22Rv1 (cell line): ENCODE measurements around the gene CTSK.
"Not testable (repeated sequence)": the region's sequence is repeated elsewhere in the genome, so short reads cannot be mapped to it uniquely, and the experiment has no call there.

ENCODE experiments used
- H3K27ac ChIP-seq: fragments of 450-650 bp; 2 replicates; pipeline ENCODE4 v1.5.1; 2017
- ZFX ChIP-seq: fragments of 450-650 bp; IDR thresholded peaks from 2 replicates; pipeline ENCODE4 v1.6.1; 2017; ENCODE audit warnings: antibody characterized with exemption, borderline replicate concordance
- TF ChIP-seq, protein P1 (sequence below): fragments of 450-650 bp; IDR thresholded peaks from 2 replicates; pipeline ENCODE4 v1.5.1; 2017; ENCODE audit warnings: mild to moderate bottlenecking

CTSK gene

DNA sequence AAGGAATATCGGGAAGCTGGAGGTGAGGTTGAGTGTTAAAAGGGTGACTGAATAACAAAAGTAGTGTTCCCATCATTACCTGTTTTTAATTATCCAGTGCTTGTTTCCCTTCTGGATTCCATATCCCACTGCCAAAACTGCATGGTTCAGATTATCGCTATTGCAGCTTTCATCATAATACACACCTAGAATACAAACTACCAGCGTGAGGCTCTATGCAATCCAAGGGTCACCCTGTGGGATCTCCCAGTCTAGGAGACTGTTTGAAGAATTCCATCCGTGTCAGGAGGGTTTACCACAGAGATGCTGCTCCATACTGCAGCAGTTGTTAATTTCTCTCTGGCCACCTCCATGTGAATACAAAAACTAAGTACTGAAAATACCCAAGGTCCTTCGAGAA is 9.0 kb downstream of the CTSK start:
- no peak for TF ChIP-seq ZFX
- TF ChIP-seq, protein P1, sequence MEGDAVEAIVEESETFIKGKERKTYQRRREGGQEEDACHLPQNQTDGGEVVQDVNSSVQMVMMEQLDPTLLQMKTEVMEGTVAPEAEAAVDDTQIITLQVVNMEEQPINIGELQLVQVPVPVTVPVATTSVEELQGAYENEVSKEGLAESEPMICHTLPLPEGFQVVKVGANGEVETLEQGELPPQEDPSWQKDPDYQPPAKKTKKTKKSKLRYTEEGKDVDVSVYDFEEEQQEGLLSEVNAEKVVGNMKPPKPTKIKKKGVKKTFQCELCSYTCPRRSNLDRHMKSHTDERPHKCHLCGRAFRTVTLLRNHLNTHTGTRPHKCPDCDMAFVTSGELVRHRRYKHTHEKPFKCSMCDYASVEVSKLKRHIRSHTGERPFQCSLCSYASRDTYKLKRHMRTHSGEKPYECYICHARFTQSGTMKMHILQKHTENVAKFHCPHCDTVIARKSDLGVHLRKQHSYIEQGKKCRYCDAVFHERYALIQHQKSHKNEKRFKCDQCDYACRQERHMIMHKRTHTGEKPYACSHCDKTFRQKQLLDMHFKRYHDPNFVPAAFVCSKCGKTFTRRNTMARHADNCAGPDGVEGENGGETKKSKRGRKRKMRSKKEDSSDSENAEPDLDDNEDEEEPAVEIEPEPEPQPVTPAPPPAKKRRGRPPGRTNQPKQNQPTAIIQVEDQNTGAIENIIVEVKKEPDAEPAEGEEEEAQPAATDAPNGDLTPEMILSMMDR, result no peak
- H3K27ac ChIP-seq, result no peak overlapping the region

DNA sequence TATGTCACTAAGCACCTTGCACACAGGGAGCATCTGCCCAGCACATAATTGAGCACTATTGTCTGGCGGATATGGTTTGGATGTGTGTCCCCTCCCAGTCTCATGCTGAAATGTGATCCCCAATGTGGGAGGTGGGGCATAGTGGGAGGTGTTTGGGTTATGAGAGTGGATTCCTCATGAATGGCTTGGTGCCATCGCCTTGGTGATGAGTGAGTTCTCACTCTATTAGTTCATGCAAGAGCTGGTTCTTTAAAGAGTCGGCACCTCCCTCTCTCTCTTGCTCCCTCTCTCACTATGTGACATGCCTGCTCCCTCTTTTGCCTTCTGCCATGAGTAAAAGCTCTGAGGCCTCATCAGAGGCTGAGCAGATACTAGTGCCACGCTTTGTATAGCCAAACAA is 9.5 kb downstream of the CTSK start:
- TF ChIP-seq, protein P1, result no peak
- TF ChIP-seq ZFX, result no peak
- H3K27ac ChIP-seq, result no peak overlapping the region

DNA sequence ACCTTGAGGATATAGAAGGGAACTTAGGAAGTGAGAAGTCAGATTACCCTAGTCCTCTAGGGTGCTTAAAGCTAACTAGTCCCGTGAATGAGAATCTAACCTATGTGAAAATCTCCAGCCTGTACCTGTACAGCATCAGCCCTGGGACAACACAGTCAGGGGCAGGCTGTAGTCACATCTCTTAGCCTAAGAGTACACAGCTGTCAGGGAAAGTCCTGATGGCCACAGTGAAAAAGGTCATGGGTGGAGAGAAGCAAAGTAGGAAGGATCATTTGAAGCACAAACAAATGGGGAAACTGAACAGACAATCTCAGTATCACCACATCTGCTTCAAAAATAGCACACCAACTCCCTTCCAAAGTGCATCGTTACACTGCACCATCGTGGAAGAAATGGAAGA is 11.7 kb downstream of the CTSK start:
- no peak overlapping the region for H3K27ac ChIP-seq
- TF ChIP-seq, protein P1, result no peak
- no peak for TF ChIP-seq ZFX

DNA sequence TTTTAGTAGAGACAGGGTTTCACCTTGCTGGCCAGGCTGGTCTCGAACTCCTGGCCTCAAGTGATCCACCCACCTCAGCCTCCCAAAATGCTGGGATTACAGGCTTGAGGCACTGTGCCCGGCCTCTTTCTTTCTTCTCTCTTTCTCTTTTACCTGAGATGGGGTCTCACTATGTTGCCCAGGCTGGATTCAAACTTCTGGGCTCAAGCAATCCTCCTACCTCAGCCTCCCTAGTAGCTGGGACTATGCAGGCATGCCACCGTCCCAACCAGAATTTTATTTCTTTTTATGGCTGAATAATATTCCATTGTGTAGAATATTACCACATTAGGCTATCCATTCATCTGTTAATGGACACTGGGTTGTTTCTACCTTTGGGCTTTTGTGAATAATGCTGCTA is 14.3 kb downstream of the CTSK start:
- not testable (repeated sequence) for H3K27ac ChIP-seq

DNA sequence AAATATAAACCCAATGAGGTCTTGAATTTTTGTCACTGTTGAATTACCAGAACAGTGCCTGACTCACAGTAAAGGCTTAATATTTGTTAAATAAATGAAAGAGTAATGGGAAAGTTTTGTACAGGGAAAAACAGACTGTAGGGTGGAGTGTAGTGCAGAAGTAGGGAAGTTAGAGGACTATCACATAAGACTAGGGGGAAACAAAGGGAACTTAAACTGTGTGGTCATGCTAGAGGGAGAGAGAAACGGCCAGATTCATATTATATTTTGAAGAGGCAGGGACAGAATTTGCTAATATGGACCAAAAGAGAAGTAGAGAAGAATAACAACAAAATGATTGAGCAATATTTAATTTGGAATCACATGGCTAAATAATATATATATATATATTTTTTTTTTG is 14.8 kb downstream of the CTSK start:
- TF ChIP-seq, protein P1, result no peak
- TF ChIP-seq ZFX, result no peak
- H3K27ac ChIP-seq, result no peak overlapping the region

DNA sequence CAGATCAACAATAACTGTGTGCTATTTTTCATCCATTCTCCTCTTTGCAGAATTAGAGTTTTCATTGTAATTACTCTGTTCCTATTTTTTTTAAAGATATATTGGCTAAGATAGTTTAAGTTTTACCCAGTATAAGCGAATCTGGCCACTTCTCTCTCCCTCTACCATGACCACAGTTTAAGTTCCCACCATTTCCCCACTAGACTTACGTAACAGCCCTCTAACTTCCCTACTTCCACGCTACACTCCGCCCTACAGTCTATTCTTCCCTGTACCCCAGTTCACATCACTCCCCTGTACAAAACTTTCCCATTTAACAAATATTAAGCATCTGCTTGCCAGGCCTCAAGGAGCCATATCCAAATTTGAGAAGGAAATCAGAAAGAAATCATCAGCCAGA is 16.5 kb downstream of the CTSK start:
- no peak overlapping the region for H3K27ac ChIP-seq
- TF ChIP-seq, protein P1, result no peak
- TF ChIP-seq ZFX, result no peak

DNA sequence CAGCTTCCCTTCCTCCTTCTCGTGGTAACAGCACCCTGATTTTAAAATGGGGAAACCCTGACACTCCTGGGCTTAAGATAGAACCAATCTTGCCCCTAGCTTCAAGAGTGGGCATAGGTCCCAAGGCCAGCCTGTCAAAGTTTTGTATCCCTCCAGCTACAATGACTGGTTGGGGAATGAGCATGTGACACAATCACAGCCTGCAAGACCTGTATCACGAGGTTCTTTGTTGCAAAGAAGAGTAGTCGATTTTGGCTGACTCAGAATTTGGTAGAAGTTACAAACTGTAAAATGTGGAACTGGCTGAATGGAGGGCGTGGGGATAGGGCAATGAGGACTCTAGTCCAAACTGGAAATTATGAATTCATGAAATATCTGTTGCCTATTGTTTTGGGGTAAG is 18.7 kb downstream of the CTSK start:
- TF ChIP-seq, protein P1, result no peak
- TF ChIP-seq ZFX, result no peak
- H3K27ac ChIP-seq, result no peak overlapping the region

DNA sequence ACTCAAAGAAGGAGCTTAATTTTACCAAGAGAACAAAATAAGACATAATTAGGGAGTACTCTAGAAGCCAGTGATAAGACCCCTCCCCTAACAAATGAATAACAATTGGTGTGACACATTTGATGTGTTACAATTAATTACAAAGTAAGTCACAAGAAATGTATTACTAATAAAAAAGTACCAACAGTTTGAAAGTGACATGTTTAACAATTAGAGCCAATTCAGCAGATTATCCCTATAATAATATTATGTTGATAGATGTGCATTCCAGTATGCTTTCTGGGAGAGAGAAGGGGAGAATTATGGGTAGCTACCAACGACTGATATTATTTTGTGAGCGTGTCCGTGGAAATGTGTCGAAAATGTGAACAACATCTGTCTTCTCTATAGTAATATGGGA is 19.1 kb downstream of the CTSK start:
- TF ChIP-seq, protein P1, result no peak
- no peak for TF ChIP-seq ZFX
- H3K27ac ChIP-seq, result no peak overlapping the region
